Measurements from ENCODE around the gene LRPPRC.
A peak's percentile ranks its signal among the peaks of the same experiment; 100 is the strongest.

Gene LRPPRC

DNA sequence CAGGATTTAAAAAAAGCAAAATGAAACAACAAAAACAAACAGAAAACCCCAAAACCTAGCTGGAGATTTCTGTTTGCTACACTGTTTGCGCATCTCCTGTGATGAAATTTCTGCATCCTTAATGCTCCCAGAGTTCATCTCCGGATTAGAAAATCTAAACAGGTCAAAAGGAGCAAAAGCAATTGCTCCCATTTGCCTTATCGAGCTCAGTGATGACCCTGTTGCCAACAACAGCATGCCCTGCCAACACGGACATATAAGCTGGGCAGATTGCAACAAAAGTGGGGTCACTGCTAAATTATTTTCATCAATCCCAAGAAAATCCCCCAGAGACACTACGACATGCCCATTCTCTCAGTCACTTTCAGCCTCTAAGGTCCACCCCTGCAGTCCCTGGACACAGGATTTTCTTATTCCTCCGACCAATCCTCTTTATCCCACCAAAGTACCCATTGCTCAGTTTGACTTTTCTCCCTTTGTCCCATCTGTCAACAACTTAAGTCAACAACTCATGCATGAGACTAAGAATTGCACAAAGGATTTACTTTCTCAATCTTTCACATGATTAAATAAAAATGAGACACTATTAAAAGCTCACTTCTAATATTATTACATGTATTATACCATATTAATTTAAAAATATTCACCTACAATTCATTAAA is 89.2 kb downstream of the LRPPRC start:
- no peak for DNase-seq (ENCODE audit: low spot score)

DNA sequence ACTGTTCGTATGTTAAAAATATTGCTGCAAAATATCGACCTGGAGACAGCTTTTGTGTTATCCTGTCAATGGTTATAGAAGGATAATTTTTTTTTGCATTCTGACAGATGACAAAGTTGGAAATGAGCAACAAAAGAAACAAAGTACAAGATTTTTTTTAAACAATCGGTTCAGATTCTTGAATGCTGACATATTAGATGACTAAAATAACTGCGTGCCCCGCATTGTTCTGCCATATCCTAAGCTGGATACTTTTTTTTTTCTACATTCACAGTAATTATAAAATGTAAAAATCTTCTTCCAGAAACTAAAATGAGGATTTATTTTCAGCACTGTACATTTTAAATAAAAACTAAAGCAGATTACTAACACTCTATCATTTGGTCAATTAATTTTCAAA is 89.9 kb downstream of the LRPPRC start:
- peak; percentile 36 for DNase-seq (ENCODE audit: low spot score)

DNA sequence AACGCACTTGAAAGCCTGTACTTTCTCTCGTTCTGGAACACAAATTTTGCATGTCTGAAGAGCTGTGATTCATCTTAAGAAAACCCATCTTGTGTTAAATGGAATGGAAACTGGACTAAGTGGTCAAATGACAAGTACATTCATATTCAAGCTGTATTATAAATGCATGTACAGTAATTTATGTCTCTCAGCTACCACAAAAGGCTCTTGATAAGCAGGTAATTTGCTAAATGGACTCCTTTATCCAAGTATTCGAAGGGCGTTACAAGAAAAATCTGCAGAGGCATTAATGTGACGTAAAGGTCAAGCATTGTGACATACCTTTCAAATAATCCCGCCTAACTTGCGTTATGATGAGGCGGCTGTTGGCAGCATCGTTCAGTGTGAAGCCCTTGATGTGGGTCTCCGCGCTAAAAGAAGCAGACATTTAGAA is 90.4 kb downstream of the LRPPRC start:
- DNase-seq (ENCODE audit: low spot score), result no peak

GRCh38 chr2:43899589-43899988 is 96.2 kb downstream of the LRPPRC start:
- DNase-seq (ENCODE audit: low spot score), result no peak

GRCh38 chr2:43898838-43899346 is 96.9 kb downstream of the LRPPRC start:
- DNase-seq (ENCODE audit: low spot score), result no peak

DNA sequence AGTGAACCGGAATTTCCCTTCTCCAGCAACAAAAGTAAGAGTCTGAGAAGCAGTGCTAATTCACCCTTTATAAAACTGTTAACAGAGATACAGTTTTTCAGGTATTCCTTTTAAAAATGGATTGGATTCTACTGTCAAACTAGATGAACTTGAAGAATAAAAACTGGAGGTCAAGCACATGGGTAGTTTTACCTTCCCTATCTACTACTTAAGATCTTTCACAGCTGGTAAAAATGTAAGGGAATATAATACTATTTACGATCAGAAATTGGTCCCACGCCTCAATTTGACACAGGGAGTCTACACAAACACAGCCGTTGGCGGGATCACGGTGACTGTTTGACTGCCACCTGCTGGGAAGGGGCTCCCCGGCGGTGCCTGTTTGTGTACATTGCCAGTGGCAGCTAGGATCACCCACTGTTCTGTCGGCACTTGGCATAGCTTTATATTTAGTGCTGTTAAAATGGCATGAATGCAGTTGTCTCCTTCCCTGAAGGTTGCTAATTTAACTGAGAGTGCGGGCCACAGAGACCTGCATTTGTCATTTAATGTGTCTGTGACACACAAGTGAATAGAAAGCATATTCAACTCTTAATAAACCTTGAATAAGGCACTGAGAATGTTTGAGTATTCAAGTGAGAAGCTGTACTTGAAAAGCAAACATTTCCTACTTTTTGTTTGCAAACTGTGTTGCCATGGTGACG is 97.5 kb downstream of the LRPPRC start:
- DNase-seq (ENCODE audit: low spot score), result no peak

- DNase-seq (ENCODE audit: low spot score), result no peak
Measured at GRCh38 chr2:43897492-43897891, 98.3 kb downstream of the LRPPRC start.

DNA sequence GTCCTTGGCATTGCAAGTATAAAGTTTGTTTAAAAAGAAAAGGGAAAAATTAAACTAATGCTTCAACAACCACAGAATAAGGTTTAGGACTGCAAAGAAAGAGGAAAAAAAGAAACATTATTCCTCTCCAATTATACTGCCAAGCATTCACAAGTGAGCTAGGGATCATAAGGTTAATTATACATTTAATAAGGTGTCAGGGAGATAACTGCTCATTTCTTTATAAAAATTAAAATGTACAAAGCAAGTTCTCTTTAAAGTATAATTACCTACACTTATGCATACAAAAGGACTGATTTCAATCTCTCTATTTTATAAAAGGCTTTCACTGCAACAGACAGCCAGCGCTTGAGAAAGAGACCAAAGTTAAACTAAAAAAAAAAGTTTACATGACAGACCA is 98.9 kb downstream of the LRPPRC start:
- DNase-seq (ENCODE audit: low spot score), result no peak

GRCh38 chr2:43894743-43895142 is 101.0 kb downstream of the LRPPRC start:
- DNase-seq (ENCODE audit: low spot score), result no peak

DNA sequence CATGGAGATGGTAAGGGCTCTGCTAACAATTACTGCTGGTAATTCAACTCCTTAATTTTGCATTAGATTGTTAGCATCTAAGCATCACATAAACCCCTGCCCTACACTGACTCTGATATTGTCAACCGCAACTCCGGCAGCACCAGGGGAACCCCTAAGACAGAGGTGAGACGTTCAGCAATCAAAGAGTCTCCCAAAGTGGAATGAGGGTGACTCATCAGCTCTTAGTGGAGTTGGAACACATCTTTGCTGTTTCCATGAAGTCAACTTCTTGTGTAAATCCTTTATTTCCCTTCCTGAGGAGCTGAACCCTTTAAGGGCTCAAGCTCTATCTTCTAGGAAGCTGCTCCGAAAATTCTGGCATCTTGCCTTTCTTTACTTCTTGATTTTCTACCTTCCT is 104.9 kb downstream of the LRPPRC start:
- DNase-seq (ENCODE audit: low spot score), result no peak

- DNase-seq (ENCODE audit: low spot score), result no peak
Measured at GRCh38 chr2:43889416-43889815, 106.4 kb downstream of the LRPPRC start.

DNA sequence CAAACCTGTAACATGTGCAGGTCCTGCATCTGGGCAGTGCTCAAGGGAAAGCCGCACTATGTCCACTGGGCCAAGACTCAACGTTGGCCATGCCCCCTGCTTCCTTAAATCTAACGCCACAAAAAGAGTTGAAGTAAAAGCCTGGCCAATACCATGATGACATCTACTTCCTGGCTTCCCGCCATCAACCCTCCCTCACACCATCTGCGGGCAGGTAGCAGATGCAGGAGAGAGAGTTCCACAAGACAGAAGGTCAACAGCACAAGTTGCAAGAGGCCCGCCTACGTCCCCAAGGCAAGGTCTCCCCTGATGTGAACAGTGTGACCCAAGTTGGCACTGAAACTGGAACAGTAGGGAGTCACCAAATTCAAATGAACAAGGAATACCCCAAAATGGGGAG is 108.6 kb downstream of the LRPPRC start:
- no peak for DNase-seq (ENCODE audit: low spot score)

DNA sequence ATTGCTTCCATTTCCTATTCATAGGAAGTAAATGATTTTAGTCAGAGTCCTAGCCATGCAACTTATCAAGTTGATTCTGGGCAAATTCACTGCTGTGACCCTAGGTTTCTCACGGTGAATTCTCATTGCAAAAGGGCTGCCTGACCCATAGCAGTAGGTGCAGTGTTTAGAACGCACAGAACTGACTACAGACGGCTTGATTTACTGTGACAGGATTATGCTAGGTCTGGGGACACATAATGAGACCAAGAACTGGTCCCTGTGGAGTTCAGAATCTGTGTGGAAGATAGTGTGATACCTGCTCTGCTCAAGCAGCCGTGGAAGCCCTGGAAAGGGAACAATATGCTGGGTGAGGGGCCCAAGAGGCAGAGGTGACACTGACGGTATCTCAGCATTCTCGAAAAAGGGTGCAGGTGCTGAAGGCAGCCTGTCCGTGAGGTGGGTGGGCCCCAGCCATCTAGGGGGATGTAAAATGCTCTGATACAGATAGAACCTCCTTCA is 110.6 kb downstream of the LRPPRC start:
- DNase-seq (ENCODE audit: low spot score), result no peak

DNA sequence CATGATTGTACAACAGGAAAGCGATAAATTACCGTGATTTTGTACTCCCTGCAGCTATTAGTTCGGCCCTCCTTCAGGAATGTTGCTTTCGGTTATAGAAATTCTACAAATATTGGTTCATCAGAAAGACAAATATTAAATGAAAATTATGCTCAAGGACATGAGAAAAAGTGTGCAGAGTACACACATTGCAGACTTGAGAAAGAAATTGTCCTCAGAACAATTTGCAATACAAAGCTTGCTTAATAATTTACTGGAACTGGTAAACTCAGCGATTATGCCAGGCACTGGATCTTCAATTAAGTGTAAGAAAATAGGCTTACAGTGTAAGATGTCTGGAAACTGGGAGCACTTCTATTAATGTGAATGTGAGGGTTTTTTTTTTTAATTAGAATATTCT is 111.1 kb downstream of the LRPPRC start:
- no peak for DNase-seq (ENCODE audit: low spot score)

DNA sequence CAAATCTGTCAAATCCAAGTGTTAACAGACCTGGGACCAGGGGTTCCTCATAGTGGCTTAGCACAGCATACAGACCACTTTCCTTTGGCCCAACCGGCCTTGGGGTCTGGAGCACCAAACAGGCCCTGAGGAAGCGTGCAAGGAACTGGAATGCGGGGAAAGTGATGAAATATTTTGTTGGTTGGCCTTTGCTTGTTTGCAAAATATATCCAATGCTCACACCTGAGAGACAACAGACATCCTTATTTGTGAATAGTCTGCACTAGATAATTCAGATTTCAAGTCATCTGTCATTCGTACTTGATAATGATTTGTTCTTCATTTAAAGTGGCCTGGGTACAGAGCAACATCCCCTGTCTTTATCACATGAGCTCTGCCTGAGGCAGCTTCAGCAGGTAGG is 113.5 kb downstream of the LRPPRC start:
- no peak for DNase-seq (ENCODE audit: low spot score)

DNA sequence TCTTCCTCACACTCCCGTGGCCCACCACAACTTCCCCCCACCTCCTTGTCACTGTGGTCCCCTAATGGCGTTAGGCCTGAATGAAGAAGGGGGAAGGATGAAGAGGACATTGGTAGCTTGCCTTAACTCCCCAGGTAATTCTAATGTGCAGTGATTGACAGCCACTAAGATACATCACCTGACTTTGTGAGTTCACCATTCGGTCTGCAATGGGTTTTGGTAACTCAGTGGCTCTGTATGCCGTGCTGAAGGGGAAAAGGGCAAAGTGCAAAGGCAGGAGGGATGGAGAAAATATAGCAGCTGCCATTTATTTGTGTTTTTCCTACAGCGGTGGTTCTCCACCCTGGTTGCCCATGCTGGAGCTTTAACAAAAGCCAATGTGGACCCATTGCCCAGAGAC is 114.8 kb downstream of the LRPPRC start:
- DNase-seq (ENCODE audit: low spot score), result no peak

- DNase-seq (ENCODE audit: low spot score), result no peak
Measured at GRCh38 chr2:43880471-43880870, 115.3 kb downstream of the LRPPRC start.

DNA sequence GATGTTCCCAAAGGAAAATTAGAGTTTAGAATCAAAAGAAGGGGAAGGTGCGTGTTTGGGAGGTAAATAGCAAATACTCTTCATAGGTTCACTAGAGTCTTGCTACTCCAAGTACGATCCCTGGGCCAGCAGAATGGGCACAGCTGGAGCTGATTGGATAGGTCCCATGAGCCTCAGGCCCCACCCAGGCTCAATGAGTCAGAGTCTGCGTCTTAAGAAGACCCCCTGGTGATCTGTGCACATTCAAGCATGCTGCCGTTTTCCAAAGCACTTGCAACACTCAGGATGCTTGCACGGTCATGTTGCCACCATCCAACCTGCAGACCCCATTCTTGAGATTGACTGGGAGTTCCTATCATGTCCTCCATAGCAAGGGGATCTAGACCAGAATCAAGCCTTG is 116.5 kb downstream of the LRPPRC start:
- no peak for DNase-seq (ENCODE audit: low spot score)

GRCh38 chr2:43877782-43878464 is 117.9 kb downstream of the LRPPRC start:
- DNase-seq (ENCODE audit: low spot score), result peak; percentile 42

- DNase-seq (ENCODE audit: low spot score), result no peak
Measured at GRCh38 chr2:43874776-43875451, 120.9 kb downstream of the LRPPRC start.

DNA sequence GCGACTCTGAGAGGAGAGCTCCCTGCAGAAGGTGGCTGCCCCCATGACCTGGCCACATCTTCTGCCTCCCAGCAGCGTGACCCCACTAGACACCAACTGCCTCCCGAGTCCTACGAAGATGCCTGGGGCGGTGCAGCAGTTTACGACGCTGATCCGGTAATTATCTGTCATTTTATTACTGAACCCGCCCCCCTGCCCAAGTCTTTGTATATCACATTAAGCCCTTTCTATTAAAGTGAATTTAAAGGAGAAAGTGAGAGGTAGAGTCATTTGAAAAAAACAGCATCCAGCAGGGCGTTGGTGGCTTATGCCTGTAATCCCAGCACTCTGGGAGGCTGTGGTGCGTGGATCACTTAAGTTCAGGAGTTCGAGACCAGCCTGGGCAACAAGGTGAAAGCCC is 123.6 kb downstream of the LRPPRC start:
- no peak for DNase-seq (ENCODE audit: low spot score)

DNA sequence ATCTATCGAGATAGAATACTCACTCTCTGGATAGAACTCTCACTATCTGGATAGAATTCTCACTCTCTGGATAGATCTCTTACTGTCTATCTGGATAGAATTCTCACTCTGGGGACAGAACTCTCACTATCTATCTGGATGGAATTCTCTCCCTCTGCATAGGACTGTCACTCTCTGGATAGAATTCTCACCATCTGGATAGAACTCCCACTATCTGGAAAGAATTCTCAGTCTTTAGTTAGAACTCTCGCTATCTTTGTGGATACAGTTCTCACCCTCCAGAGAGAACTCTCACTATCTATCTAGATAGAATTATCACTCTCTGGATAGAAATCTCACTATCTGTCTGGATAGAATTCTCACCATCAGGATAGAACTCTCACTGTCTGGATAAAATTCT is 140.5 kb downstream of the LRPPRC start:
- DNase-seq (ENCODE audit: low spot score), result no peak

Data from kidney capillary endothelial cell (primary cell).